Anterior cingulate cortex (tissue), 58 donors: Measurements from ENCODE around the gene EDEM3.
A peak's percentile ranks its signal among the peaks of the same experiment; 100 is the strongest.
"Not testable (repeated sequence)": the region's sequence is repeated elsewhere in the genome, so short reads cannot be mapped to it uniquely, and the experiment has no call there.

Experiments
- DNase-seq, 58 donors: peaks; one replicate each; lab custom pipeline; 2025; lab: John Stamatoyannopoulos, UW

The EDEM3 gene, protein sequence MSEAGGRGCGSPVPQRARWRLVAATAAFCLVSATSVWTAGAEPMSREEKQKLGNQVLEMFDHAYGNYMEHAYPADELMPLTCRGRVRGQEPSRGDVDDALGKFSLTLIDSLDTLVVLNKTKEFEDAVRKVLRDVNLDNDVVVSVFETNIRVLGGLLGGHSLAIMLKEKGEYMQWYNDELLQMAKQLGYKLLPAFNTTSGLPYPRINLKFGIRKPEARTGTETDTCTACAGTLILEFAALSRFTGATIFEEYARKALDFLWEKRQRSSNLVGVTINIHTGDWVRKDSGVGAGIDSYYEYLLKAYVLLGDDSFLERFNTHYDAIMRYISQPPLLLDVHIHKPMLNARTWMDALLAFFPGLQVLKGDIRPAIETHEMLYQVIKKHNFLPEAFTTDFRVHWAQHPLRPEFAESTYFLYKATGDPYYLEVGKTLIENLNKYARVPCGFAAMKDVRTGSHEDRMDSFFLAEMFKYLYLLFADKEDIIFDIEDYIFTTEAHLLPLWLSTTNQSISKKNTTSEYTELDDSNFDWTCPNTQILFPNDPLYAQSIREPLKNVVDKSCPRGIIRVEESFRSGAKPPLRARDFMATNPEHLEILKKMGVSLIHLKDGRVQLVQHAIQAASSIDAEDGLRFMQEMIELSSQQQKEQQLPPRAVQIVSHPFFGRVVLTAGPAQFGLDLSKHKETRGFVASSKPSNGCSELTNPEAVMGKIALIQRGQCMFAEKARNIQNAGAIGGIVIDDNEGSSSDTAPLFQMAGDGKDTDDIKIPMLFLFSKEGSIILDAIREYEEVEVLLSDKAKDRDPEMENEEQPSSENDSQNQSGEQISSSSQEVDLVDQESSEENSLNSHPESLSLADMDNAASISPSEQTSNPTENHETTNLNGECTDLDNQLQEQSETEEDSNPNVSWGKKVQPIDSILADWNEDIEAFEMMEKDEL

DNA sequence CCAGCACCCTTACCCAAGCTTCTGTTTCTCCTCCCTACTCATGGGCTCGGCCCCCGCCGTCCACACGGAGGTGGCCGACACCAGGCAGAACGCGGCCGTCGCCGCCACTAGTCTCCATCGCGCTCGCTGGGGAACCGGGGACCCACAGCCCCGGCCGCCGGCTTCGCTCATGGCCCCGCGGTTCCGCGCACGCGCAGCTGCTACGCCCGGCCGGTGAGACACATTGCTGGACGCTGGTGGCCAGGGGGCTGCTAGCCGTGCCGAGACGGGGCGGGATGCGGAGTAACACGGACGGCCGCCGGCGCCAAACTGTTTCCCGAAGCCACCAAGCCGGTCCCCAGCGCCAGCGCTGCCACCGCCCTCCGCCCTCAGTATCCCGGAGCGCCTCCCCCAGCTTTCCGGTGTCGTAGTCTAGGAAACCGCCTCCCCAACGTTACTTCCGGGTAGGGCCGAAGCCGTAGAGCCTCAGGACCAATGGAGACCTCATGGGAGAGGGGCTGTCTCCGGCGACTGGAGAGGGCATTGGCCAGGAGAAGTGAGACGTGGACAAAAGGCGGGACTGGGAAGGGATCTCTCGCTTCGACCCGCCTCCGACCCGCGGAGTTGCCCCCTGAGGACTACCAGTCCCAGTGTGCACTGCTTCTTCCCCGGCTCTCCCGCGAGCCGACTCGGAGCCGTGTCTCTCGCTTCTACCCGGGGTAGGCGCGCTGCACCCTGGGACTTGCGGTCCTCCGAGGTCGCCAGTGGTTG is at the start of gene EDEM3:
Gene EDEM3, minus strand, starts transcription at position 383 of the 750 bp plus-strand sequence. Its CDS starts 212 bp downstream, at position 171.
- peak; percentile 90 to 100 (median 99) for DNase-seq

DNA sequence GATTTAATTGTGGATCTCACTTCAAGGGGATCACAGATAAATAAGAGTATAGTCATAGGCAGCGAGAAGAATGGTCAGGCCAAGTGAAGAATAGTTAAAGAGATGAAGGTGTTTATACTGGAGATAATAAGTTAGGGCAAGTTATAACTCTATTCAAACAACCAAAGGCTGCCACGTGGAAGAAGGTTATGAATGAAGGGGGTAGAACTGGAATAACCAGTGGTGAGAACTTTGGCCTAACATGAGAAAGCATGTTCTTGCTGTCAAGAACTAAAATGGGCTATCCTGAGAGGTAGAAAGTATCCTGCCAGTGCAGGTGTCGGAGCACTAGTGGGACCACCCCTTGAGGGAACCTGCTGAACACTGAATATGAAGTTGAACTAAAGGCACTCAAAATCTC is 49.6 kb upstream of the EDEM3 start:
- DNase-seq: no peak

DNA sequence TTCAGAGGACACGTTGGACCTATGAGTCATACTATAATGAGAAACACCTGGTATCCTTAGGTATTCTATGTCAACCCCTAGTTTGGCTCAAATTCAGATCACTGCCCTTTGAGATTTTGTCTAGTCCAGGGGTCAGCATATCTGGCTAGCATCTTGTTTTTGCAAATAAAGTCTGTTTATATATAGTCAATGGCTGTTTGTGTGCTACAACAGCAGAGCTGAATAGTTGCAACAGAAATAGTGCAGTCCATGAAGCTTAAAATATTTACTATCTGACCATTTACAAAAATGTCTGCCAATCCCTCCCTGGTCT is 48.5 kb upstream of the EDEM3 start:
- DNase-seq: no peak

DNA sequence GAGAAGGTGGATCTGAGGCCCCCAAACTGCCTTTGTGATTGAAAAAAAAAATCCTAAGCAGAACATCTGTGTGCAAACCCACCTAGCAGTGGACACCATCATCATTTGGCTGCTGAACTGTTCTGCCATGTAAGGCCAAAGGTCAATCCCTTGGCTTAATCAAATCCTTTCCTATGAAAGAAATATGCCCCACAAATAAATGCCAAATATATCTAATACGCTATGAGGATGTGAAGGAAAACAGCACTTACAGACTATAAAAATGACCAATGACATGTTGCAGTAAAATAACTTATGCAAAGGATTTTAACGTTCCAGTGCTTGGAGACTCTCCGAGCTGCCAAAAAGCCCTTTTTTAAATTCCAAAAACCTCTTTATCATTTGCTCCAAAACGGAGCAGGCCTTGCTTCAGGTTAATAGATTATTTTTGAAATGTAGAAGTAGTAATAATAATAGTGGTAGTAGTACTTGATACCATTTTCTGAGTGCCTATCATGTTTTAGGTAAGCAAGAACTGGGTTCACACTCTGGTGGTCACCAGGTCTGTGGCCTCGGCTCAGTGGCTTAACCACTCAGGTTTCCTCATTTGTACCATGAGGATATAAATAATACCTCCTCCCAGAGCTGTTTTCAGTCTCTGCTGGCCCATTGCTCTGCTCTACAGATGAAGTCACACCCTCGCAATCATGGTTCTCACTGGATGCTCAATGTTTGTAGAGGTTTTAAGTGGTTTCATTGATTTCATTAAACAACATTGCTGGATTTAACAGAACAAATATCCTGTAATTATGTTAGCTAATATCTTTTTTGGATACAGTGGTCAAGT is 47.9 kb upstream of the EDEM3 start:
- no peak for DNase-seq

DNA sequence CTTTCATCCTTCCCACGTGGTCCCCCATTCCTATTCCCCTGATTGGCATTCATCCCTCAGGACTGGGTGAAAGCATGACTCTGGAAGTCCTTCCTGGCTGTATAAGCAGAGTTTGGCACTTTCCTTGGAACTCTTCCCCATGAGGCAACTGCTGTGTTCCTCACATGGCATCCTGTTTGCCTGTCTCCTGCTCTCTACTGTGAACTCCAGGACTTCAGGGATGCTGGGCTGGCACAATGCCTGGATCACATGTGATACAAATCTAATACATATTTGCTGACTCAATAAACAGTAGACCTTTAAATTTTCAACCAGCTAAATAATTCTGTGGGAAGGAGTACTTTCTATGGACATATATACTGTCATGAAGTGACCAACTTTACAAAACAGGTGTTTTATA is 46.8 kb upstream of the EDEM3 start:
- no peak for DNase-seq

DNA sequence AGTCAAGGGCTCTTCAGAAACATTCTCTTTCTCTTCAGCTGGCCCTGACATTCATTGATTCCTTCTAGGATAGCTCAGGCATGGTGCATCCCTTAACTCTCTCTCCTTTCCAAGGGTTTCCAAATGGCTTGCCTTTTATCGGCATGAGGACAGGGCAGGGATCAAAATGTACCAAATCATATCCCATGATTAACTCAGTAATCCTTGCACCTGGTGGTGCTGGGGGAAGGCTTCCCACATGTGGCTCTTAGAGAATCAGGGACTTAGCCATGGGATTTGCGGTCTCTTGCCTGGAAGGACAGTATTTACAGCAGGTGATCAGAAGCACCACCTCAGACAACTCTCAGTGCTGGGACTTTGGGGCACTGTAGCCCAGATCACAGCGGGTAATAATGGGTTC is 46.2 kb upstream of the EDEM3 start:
- no peak for DNase-seq

DNA sequence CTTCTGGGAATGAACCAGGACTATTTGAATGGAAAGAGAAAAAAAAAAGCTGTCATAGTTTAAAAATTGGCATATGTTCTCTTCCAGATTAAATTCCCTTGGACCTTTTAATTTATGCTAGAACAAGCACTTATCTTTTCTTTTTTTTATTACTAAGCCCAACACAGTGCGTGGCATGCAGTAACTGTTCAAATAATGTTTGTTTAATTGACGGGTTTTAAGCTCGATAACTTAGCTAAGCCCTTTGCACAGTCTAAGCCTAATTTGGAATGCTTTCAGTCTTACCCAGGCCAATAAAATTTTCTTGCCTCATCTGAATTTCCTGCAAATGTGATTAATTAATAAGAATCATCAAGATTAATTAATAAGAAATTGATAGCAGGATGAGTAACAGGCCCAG is 39.3 kb upstream of the EDEM3 start:
- no peak for DNase-seq

DNA sequence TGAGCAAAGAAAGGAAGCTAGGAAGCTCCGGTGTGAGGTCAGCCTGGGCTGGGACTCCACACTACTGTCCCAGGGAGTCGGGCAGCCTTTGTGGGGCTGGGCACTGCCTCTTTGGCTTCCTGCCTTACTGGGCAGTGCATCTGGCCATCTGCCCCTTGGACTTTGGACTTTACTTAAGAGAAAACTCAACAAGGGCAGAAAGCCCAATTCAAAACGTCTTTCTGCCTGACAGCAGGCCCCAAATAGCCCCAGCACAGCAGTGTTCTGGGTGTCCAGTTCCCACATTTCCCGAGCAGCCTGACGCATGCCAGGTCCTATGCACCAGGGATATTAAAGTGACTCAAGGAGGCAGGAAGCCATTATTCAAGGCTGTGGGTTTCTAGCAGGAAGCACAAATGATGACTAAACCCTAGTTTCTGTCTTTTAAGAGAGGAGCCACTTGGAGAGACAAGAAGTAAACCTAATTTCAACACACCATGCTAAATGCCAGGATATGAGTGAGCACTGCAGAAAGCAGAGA is 37.9 kb upstream of the EDEM3 start:
- DNase-seq: peak in 52 of 58 donors; percentile 4 to 88 (median 50)

DNA sequence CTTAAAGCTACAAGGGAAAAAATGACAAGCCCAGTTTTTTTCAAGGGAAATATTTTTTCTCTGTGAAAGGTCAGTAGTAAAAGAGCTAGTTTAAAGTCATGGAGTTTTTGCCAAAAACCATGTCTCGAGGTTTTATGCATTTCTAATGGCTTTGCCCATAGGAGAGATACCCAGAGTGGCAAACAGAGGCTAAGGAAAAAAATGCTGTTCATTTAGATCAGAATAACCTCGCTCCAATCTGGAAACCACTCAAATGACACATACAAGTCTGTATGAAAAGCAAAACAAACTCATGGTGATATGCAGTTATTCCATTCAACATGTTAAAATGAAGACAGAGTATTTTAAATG is 36.9 kb upstream of the EDEM3 start:
- DNase-seq: no peak

DNA sequence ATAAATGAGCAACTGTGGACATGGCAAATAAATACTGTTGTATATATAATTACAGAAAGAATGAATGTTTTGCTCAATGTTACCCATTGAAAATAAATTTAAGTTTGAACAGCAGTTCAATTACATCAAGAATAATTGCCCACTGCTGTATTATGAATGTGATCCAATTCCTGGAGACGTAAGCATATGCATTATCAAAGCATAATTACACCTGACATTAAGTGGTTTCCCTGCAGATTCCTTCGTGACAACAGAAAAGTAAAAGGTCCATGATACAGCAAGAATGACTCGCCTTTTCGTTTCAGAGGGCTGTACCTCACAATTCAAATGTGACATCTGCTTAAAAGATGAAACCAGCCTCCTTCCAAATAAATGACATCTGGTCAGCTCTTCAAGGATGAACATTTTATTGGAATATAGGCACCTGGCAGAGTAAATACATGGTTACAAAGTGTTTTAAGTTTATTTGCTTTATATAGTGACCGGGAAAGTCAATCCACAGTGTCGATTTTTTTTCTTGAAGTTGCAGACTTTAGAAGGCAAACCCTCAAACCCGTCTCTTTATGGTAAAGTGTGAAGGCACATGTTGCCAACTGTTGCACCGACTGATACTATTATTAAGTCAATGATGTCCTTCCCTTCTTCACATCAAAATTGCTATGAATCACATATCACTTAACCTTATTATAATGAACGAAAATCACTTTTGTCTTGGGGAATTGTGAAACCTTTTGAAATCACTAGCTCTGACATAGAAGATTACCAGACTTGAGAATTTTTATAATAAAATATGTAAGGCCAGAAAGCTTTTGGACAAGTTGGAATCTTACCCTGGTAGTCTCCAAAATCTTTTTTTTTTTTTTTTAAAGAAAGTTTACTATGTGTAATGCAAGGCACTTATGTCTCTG is 36.2 kb upstream of the EDEM3 start:
- DNase-seq: no peak

DNA sequence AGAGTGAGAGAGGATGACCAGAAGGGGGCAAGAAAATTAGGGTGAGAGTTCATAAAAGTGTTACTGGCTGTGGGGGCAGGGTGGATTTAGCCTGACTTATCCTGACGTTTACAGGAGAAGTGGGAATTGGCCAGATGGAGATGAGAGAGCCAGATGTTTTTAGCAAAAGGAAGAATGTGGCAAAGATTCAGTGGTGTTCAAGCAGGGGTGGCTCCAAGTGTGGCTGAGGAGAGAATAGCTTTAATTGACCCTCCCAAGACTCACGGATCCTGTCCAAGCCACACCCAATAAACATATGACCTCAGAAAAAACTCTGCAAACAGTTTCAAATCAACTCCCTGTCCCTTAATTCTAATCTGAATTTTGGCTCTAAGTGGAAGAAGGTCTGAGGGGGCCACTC is 35.2 kb upstream of the EDEM3 start:
- no peak for DNase-seq

DNA sequence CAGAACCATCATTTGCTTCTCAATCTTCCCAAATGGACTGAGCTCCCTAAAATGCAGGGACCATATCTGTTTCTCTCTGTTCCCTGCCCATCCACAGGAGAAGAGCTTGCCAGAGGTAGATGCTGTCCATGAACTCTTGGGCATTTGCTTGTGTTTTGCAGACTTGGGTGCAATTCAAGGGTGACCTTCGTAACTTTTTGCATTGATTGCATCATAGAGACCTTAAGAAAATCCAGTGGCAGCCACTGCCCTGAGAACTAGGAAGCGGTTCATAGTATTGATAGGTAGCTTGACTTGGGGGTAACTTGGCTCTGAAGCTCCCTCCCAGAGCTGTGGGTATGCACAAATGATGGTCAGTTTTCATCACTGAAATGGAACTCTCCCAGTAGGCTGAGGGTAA is 34.3 kb upstream of the EDEM3 start:
- DNase-seq: no peak

DNA sequence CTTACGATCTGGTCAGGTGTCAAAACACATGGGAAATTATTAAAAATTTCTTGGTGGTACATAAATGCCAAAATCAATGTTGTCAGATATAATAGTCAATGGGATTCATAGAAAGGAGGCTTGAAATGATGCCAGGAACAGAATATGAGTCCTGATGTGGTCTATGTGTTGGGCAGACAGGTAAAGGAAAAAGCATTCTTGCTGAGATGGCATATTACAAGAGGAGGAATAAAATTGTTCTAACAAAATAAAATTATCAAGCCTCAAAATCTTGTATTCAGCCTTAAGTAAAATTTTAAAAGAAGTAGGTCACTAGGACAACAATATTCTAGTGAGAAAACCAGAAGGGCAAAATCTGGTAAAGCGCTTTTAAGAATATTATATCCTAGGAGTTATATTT is 30.9 kb upstream of the EDEM3 start:
- DNase-seq: no peak

DNA sequence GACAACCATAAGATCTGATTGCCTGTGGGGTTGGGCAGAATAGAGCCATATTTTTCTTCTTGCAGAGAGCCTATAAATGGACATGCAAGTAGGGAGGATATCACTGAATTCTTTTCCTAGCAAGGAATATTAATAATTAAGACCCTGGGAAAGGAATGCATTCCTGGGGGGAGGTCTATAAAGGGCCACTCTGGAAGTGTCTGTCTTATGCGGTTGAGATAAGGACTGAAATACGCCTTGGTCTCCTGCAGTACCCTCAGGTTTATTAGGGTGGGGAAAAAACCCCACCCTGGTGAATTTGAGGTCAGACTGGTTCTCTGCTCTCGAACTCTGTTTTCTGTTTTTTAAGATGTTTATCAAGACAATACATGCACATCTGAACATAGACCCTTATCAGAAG is 29.1 kb upstream of the EDEM3 start:
- not testable (repeated sequence) for DNase-seq

DNA sequence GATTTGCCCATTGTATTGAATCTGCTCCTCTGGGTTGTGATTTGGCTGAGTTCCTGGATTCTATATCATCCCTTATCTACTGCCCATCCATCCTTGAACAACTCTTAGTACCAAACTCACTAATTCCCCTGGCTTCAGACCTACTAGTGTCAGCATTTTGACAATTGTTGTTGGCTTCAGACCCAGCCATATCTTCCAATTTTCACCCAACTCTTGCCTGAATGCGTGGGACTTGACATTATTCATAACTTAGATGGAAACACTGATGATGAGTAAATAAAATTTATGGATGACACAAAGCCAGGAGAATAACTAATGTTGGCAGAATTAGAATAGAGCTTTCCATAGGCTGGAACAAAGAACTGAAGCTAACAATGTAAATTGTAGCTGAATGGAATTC is 27.3 kb upstream of the EDEM3 start:
- DNase-seq: peak in 1 of 58 donors; percentile 2

DNA sequence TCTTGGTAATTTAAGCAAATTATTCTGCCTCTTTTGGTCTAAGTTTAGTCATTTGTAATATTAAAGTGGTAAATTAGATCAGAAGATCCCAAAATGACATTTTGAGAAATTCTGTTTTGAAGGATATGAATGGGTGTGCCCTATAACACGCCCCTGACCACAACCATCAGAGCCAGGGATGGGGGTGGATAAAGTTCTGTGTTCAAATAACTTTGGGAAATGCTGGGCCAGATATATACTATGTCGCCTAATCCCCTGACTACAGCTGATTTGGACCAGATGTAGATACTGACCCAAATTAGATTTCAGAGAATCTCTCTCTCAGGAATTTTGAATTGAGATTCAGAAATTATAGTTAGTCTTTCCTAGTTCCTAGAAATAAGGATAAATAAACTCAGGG is 21.2 kb upstream of the EDEM3 start:
- DNase-seq: no peak

DNA sequence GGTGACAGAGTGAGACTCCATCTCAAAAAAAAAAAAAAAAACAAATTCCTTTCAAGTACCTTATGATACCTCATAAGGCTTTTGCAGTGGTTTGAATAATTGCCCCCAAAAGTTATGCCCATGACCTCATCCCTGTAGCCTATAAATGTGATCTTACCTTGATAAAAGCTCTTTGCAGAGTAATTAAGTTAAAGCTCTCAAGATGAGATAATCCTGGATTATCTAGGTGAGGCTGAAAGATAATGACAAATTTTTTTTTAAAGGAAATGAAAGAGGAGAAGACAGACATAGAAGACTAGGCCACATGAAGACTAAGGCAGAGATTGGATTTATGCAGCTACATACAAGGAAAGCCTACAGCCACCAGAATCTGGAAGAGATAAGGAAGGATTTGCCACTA is 20.7 kb upstream of the EDEM3 start:
- no peak for DNase-seq

DNA sequence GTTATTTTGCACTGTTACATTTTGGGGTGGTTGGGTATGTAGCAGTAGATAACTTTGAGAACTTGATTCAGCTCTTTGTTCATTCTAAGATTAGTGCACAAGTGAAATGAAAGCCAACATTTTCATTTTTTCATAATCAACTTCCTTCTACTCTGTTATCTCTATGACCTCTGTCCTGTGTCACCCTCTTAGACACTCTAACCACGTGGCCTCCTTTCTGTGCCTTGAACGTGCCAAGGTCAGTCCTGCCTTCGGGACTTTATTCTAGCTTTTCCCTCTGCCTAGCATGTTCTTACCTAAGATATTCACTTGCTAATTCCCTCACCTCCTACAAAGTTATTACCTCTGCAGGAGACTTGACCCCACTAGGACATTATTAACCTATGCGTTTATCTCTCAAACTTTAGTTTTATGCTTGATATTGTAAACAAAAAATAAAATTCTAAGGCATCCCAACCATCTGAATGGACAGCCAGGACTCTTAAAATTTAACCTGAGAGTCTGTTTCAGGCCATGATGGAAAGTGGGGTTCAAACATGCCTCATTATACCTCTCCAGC is 19.2 kb upstream of the EDEM3 start:
- DNase-seq: no peak
